ENCODE results near the gene STX1B.

GRCh38 chr16:30947541-30947858 is 62.9 kb downstream of the STX1B start:
- TF ChIP-seq CTCF (IDR thresholded peaks at IDR 0.05) (no peak), EP300 (IDR thresholded peaks at IDR 0.05) (no peak)

Data from tibial nerve (tissue), 4 donors.